ENCODE results near the gene ZRANB3. TPM values are rescaled to one million over a fixed set of nuclear protein-coding genes. Genes with fewer than 3 reads are reported as not detected.
"Not testable (repeated sequence)": the region's sequence is repeated elsewhere in the genome, so short reads cannot be mapped to it uniquely, and the experiment has no call there.

The ZRANB3 gene
- total RNA-seq, 1 experiment from 2014 or later = 11.3 TPM

- no peak for TF ChIP-seq CTCF (conservative IDR thresholded peaks at IDR 0.05)
- TF ChIP-seq EZH2 (IDR thresholded peaks at IDR 0.05; ENCODE audit: low read depth) = no peak
- intact Hi-C loops (cut with micrococcal nuclease; ENCODE audit: unreplicated experiment) = no loop called here
Observed at GRCh38 chr2:135512099-135512498, 18.9 kb downstream of the ZRANB3 start.

GRCh38 chr2:135510577-135510976 is 20.4 kb downstream of the ZRANB3 start:
- no peak for DNase-seq
- intact Hi-C loops (cut with micrococcal nuclease; ENCODE audit: unreplicated experiment) = no loop called here
- Histone ChIP-seq H2AFZ (no peak overlapping the region), H3K27ac (no peak overlapping the region), H3K27me3 (ENCODE audit: insufficient read depth, low read depth) (no peaks in the 10 kb centered on the region), H3K79me2 (ENCODE audit: low read depth) (no peaks in the 10 kb centered on the region), H3F3A (ENCODE audit: insufficient read depth, low read depth) (no peaks in the 10 kb centered on the region), H3K4me2 (no peak overlapping the region), H4K20me1 (ENCODE audit: insufficient read depth) (no peaks in the 10 kb centered on the region), H3K4me3 (no peak overlapping the region), H3K36me3 (ENCODE audit: low read depth) (peaks cover 5% of the 10 kb centered on the region; the same call in 1 of the 2 replicates), H3K9me2 (ENCODE audit: insufficient read depth) (no peaks in the 10 kb centered on the region), H3K4me1 (replicated peaks; ENCODE audit: insufficient read depth) (no peaks in the 10 kb centered on the region), H3K9me3 (ENCODE audit: insufficient read depth, low read depth) (peaks cover 5% of the 10 kb centered on the region; the same call in 1 of the 2 replicates)
- no peak for TF ChIP-seq EZH2 (IDR thresholded peaks at IDR 0.05; ENCODE audit: low read depth)
- no peak for TF ChIP-seq CTCF (conservative IDR thresholded peaks at IDR 0.05)
- POLR2A ChIA-PET (ENCODE audit: unreplicated experiment) = no interaction called here
- CTCF ChIA-PET = no interaction called here
- BruUV-seq (replicated peaks) = no TSS peak

More at GRCh38 chr2:135512099-135512498, 18.9 kb downstream of the ZRANB3 start:
- ChIA-PET CTCF (no interaction called here), POLR2A (ENCODE audit: unreplicated experiment) (no interaction called here)
- Histone ChIP-seq H3K36me3 (ENCODE audit: low read depth) (peaks cover 5% of the 10 kb centered on the region; the same call in 1 of the 2 replicates), H3F3A (ENCODE audit: insufficient read depth, low read depth) (no peaks in the 10 kb centered on the region), H4K20me1 (ENCODE audit: insufficient read depth) (no peaks in the 10 kb centered on the region), H3K4me3 (no peak overlapping the region), H2AFZ (no peak overlapping the region), H3K79me2 (ENCODE audit: low read depth) (no peaks in the 10 kb centered on the region), H3K4me1 (replicated peaks; ENCODE audit: insufficient read depth) (no peaks in the 10 kb centered on the region), H3K9me2 (ENCODE audit: insufficient read depth) (no peaks in the 10 kb centered on the region), H3K27ac (no peak overlapping the region), H3K4me2 (no peak overlapping the region), H3K9me3 (ENCODE audit: insufficient read depth, low read depth) (peaks cover 16% of the 10 kb centered on the region; the same call in 1 of the 2 replicates), H3K27me3 (ENCODE audit: insufficient read depth, low read depth) (no peaks in the 10 kb centered on the region)
- BruUV-seq (replicated peaks) = no TSS peak
- DNase-seq = no peak

GRCh38 chr2:135504811-135505210 is 26.2 kb downstream of the ZRANB3 start:
- Histone ChIP-seq H3K4me2 (no peak overlapping the region), H3K9me2 (ENCODE audit: insufficient read depth) (no peaks in the 10 kb centered on the region), H3K4me3 (no peak overlapping the region), H3K27me3 (ENCODE audit: insufficient read depth, low read depth) (no peaks in the 10 kb centered on the region), H3K36me3 (ENCODE audit: low read depth) (no peaks in the 10 kb centered on the region), H3K79me2 (ENCODE audit: low read depth) (no peaks in the 10 kb centered on the region), H3K9me3 (ENCODE audit: insufficient read depth, low read depth) (no peaks in the 10 kb centered on the region), H3K4me1 (replicated peaks; ENCODE audit: insufficient read depth) (no peaks in the 10 kb centered on the region), H2AFZ (no peak overlapping the region), H4K20me1 (ENCODE audit: insufficient read depth) (no peaks in the 10 kb centered on the region), H3F3A (ENCODE audit: insufficient read depth, low read depth) (no peaks in the 10 kb centered on the region), H3K27ac (no peak overlapping the region)
- no peak for DNase-seq
- intact Hi-C loops (cut with micrococcal nuclease; ENCODE audit: unreplicated experiment) = no loop called here
- TF ChIP-seq CTCF (conservative IDR thresholded peaks at IDR 0.05) = no peak
- TF ChIP-seq EZH2 (IDR thresholded peaks at IDR 0.05; ENCODE audit: low read depth) = no peak
- BruUV-seq (replicated peaks) = no TSS peak
- ChIA-PET POLR2A (ENCODE audit: unreplicated experiment) (no interaction called here), CTCF (no interaction called here)

GRCh38 chr2:135498588-135498987 is 32.4 kb downstream of the ZRANB3 start:
- H3K79me2 ChIP-seq (ENCODE audit: low read depth); H3F3A ChIP-seq (ENCODE audit: insufficient read depth, low read depth); H3K9me2 ChIP-seq (ENCODE audit: insufficient read depth); H3K27me3 ChIP-seq (ENCODE audit: insufficient read depth, low read depth); H2AFZ ChIP-seq; H3K4me2 ChIP-seq; H3K36me3 ChIP-seq (ENCODE audit: low read depth); BruUV-seq (replicated peaks); H3K4me1 ChIP-seq (replicated peaks; ENCODE audit: insufficient read depth); H4K20me1 ChIP-seq (ENCODE audit: insufficient read depth); DNase-seq; H3K4me3 ChIP-seq; intact Hi-C loops (cut with micrococcal nuclease; ENCODE audit: unreplicated experiment); CTCF ChIA-PET; POLR2A ChIA-PET (ENCODE audit: unreplicated experiment); H3K27ac ChIP-seq: not testable (repeated sequence)
- peaks cover 11% of the 10 kb centered on the region; the same call in 1 of the 2 replicates for H3K9me3 ChIP-seq (ENCODE audit: insufficient read depth, low read depth)
